Activated naive CD4-positive, alpha-beta T cell treated with anti-CD3 and anti-CD28 coated beads, Interleukin-2, amount 50 U/mL, for 24 hours (primary cell): ENCODE data around the gene ZNF423.

Experiments
- H3K27ac Mint-ChIP-seq: one replicate; pipeline ENCODE4 v1.8.0; 2021; ENCODE audit warnings: mild to moderate bottlenecking, mixed read lengths
- H3K27me3 Mint-ChIP-seq: one replicate; pipeline ENCODE4 v1.8.0; 2021; ENCODE audit warnings: mixed read lengths
- H3K36me3 Mint-ChIP-seq: one replicate; pipeline ENCODE4 v1.8.0; 2021; ENCODE audit warnings: mixed read lengths
- H3K4me1 Mint-ChIP-seq: one replicate; pipeline ENCODE4 v1.8.0; 2021; ENCODE audit warnings: mixed read lengths
- H3K4me3 Mint-ChIP-seq: one replicate; pipeline ENCODE4 v1.8.0; 2021; ENCODE audit warnings: mild to moderate bottlenecking, mixed read lengths
- H3K9me3 Mint-ChIP-seq: one replicate; pipeline ENCODE4 v1.8.0; 2021; ENCODE audit warnings: mixed read lengths

Gene ZNF423

DNA sequence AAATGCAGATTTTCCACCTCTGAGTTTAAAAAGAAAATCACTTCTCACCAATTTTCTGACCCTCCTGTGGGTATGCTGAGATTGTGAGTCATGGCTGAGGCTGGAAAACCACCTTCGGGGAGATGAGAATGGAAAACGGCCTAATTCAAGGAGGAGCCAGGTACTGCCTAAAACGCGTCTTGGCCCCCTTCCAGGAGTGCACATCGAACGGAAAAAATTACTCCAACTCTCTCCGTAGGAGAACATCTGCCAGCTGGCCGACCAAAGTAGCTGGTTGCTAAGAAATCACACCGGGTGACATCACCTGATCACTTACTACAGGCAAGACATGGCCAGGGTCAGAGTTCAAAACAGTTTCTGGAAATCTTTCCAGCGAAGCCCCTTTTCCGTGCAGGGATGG is 107.6 kb downstream of the ZNF423 start:
- H3K36me3 Mint-ChIP-seq: no peaks in the 10 kb centered on the region
- H3K9me3 Mint-ChIP-seq: no peaks in the 10 kb centered on the region
- H3K4me3 Mint-ChIP-seq: no peak overlapping the region
- H3K27me3 Mint-ChIP-seq: peaks cover 7% of the 10 kb centered on the region
- no peaks in the 10 kb centered on the region for H3K4me1 Mint-ChIP-seq
- H3K27ac Mint-ChIP-seq: no peak overlapping the region

DNA sequence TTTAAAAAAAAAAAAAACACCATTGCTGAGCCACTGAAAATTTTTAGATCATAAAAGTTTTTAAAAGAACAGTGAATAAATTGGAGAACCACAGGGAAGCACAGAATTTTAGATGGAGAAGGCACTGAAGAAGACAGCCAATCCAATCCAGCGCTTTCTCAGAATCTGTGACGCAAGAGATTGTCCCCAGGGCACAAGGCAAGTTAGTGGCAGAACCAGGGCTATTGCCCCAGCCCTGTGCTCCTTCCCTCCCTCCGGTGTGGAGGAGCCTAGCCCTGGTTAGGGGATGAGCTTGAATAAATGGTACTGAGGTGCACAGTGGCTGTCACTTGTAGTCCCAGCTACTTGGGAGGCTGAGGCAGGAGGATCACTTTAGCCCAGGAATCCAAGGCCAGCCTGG is 108.3 kb downstream of the ZNF423 start:
- Mint-ChIP-seq H3K27me3 (peaks cover 5% of the 10 kb centered on the region), H3K9me3 (no peaks in the 10 kb centered on the region), H3K4me3 (no peak overlapping the region), H3K4me1 (no peaks in the 10 kb centered on the region), H3K36me3 (no peaks in the 10 kb centered on the region), H3K27ac (no peak overlapping the region)

GRCh38 chr16:49746545-49746944 is 109.4 kb downstream of the ZNF423 start:
- Mint-ChIP-seq H3K4me3 (no peak overlapping the region), H3K4me1 (no peaks in the 10 kb centered on the region), H3K36me3 (no peaks in the 10 kb centered on the region), H3K27ac (no peak overlapping the region), H3K9me3 (no peaks in the 10 kb centered on the region), H3K27me3 (no peaks in the 10 kb centered on the region)

DNA sequence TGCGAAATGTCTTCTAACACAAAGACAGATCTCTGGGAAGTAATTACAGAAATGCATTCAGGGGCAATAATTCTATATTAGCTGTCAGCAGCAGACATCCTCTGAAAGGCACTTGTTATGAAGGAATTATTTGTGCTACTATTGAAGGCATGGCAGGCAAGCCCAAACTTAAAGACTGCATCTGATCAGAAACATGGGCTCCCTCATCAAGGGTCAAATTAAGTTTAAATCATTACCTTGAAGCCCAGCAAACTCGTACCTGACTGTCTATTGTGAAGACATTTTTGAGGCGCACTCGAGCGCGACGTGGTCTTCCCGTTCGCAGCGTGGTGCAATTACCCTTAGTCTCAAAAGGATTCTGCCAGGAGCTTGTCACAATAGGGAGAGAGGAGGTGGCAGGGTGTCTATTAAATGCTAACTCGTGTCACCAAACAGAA is 110.6 kb downstream of the ZNF423 start:
- no peaks in the 10 kb centered on the region for H3K27me3 Mint-ChIP-seq
- no peaks in the 10 kb centered on the region for H3K9me3 Mint-ChIP-seq
- no peak overlapping the region for H3K27ac Mint-ChIP-seq
- no peaks in the 10 kb centered on the region for H3K4me1 Mint-ChIP-seq
- H3K4me3 Mint-ChIP-seq: no peak overlapping the region
- H3K36me3 Mint-ChIP-seq: no peaks in the 10 kb centered on the region

GRCh38 chr16:49744244-49745220 is 111.4 kb downstream of the ZNF423 start:
- no peak overlapping the region for H3K4me3 Mint-ChIP-seq
- H3K27ac Mint-ChIP-seq: no peak overlapping the region
- no peaks in the 10 kb centered on the region for H3K9me3 Mint-ChIP-seq
- no peaks in the 10 kb centered on the region for H3K4me1 Mint-ChIP-seq
- H3K27me3 Mint-ChIP-seq: no peaks in the 10 kb centered on the region
- H3K36me3 Mint-ChIP-seq: no peaks in the 10 kb centered on the region

- no peaks in the 10 kb centered on the region for H3K9me3 Mint-ChIP-seq
- no peaks in the 10 kb centered on the region for H3K36me3 Mint-ChIP-seq
- H3K4me1 Mint-ChIP-seq: no peaks in the 10 kb centered on the region
- no peaks in the 10 kb centered on the region for H3K27me3 Mint-ChIP-seq
- H3K27ac Mint-ChIP-seq: no peak overlapping the region
- H3K4me3 Mint-ChIP-seq: no peak overlapping the region
These were observed 112.3 kb downstream of the ZNF423 start for GRCh38 chr16:49743658-49744057.

GRCh38 chr16:49743203-49743464 is 112.8 kb downstream of the ZNF423 start:
- Mint-ChIP-seq H3K36me3 (no peaks in the 10 kb centered on the region), H3K27ac (no peak overlapping the region), H3K4me3 (no peak overlapping the region), H3K4me1 (no peaks in the 10 kb centered on the region), H3K27me3 (no peaks in the 10 kb centered on the region), H3K9me3 (no peaks in the 10 kb centered on the region)

GRCh38 chr16:49742428-49743202 is 113.3 kb downstream of the ZNF423 start:
- Mint-ChIP-seq H3K9me3 (no peaks in the 10 kb centered on the region), H3K4me3 (no peak overlapping the region), H3K27me3 (no peaks in the 10 kb centered on the region)

GRCh38 chr16:49740256-49740655 is 115.7 kb downstream of the ZNF423 start:
- no peaks in the 10 kb centered on the region for H3K36me3 Mint-ChIP-seq
- no peak overlapping the region for H3K4me3 Mint-ChIP-seq
- H3K27ac Mint-ChIP-seq: no peak overlapping the region
- no peaks in the 10 kb centered on the region for H3K4me1 Mint-ChIP-seq
- no peaks in the 10 kb centered on the region for H3K27me3 Mint-ChIP-seq
- no peaks in the 10 kb centered on the region for H3K9me3 Mint-ChIP-seq

More at GRCh38 chr16:49742428-49743202, 113.3 kb downstream of the ZNF423 start:
- Mint-ChIP-seq H3K4me1 (no peaks in the 10 kb centered on the region), H3K36me3 (no peaks in the 10 kb centered on the region), H3K27ac (no peak overlapping the region)

- no peaks in the 10 kb centered on the region for H3K36me3 Mint-ChIP-seq
- H3K4me1 Mint-ChIP-seq: no peaks in the 10 kb centered on the region
- no peak overlapping the region for H3K27ac Mint-ChIP-seq
- no peaks in the 10 kb centered on the region for H3K9me3 Mint-ChIP-seq
- H3K27me3 Mint-ChIP-seq: no peaks in the 10 kb centered on the region
- H3K4me3 Mint-ChIP-seq: no peak overlapping the region
These were observed 116.5 kb downstream of the ZNF423 start for GRCh38 chr16:49739381-49739780.

DNA sequence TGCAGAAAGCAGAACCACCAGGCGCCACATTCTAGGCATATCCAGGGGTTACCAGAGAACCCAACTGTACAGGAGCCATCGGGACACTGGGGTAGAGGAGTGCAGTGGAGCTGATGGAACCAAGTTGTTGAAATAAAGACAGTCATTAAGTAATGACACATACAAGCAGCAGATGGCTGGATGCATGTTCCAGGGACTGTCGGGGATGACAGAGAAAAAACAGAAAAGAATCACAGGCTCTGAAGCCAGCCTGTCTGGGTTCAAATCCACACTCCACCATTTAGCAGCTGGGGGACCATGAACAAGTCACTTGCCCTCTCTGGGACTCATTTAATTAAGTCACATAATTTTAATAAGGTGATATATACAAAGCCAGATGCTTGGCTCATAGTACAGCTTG is 117.1 kb downstream of the ZNF423 start:
- Mint-ChIP-seq H3K4me3 (no peak overlapping the region), H3K27ac (no peak overlapping the region), H3K27me3 (no peaks in the 10 kb centered on the region), H3K36me3 (no peaks in the 10 kb centered on the region), H3K4me1 (no peaks in the 10 kb centered on the region), H3K9me3 (no peaks in the 10 kb centered on the region)

DNA sequence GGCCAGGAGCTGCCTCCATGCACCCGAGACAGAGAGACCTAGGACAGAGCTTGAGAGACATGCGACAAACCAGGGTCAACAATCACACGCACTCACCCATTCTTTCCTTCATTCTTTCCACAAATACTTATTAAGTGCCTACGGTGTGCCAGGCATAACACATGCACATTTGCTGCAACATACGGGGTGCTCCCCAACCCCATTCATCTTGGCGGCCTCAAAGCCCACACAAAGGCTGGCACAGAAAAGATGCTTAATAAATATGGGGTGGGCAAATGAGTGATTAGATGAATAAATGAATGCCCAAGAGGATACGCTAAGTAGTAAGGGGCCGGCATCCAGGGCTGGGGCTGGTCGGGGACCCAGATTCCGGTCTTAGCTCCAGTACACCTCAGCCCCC is 117.9 kb downstream of the ZNF423 start:
- no peaks in the 10 kb centered on the region for H3K36me3 Mint-ChIP-seq
- no peaks in the 10 kb centered on the region for H3K4me1 Mint-ChIP-seq
- no peaks in the 10 kb centered on the region for H3K9me3 Mint-ChIP-seq
- no peaks in the 10 kb centered on the region for H3K27me3 Mint-ChIP-seq
- no peak overlapping the region for H3K27ac Mint-ChIP-seq
- H3K4me3 Mint-ChIP-seq: no peak overlapping the region

GRCh38 chr16:49737541-49737940 is 118.4 kb downstream of the ZNF423 start:
- Mint-ChIP-seq H3K36me3 (no peaks in the 10 kb centered on the region), H3K27me3 (no peaks in the 10 kb centered on the region), H3K4me3 (no peak overlapping the region), H3K27ac (no peak overlapping the region), H3K9me3 (no peaks in the 10 kb centered on the region), H3K4me1 (no peaks in the 10 kb centered on the region)

DNA sequence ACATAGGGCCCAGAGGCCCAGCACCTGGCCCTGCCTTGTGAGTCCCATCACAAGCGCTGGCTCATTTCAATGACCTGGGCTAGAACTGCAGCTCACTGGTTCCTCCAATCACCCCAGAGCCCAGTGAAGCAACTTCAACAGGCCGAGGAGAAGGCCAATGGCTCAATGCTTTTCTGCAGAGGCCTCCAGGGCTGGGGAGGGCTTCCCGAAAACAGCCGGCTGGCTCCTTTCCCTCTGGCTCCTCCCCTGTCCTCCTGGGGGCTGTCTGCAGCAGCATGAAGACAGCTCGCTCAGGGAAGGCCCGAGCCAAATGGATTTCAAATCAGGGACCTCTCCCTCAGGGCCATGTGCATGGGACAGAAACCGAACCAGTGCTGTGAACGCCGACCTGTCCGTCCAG is 121.6 kb downstream of the ZNF423 start:
- H3K27me3 Mint-ChIP-seq: no peaks in the 10 kb centered on the region
- H3K27ac Mint-ChIP-seq: no peak overlapping the region
- no peaks in the 10 kb centered on the region for H3K4me1 Mint-ChIP-seq
- no peak overlapping the region for H3K4me3 Mint-ChIP-seq
- no peaks in the 10 kb centered on the region for H3K36me3 Mint-ChIP-seq
- peaks cover 4% of the 10 kb centered on the region for H3K9me3 Mint-ChIP-seq

GRCh38 chr16:49733313-49734009 is 122.5 kb downstream of the ZNF423 start:
- no peaks in the 10 kb centered on the region for H3K27me3 Mint-ChIP-seq
- H3K27ac Mint-ChIP-seq: no peak overlapping the region
- H3K9me3 Mint-ChIP-seq: peaks cover 4% of the 10 kb centered on the region
- H3K36me3 Mint-ChIP-seq: no peaks in the 10 kb centered on the region
- H3K4me1 Mint-ChIP-seq: no peaks in the 10 kb centered on the region
- H3K4me3 Mint-ChIP-seq: no peak overlapping the region

GRCh38 chr16:49731911-49732310 is 124.0 kb downstream of the ZNF423 start:
- no peaks in the 10 kb centered on the region for H3K4me1 Mint-ChIP-seq
- H3K27me3 Mint-ChIP-seq: peaks cover 2% of the 10 kb centered on the region
- no peaks in the 10 kb centered on the region for H3K36me3 Mint-ChIP-seq
- no peak overlapping the region for H3K27ac Mint-ChIP-seq
- H3K4me3 Mint-ChIP-seq: no peak overlapping the region
- H3K9me3 Mint-ChIP-seq: peaks cover 4% of the 10 kb centered on the region
